Fibroblast of skin of right biceps (primary cell): ENCODE results near the gene SLC2A14.
"Not testable (repeated sequence)": the region's sequence is repeated elsewhere in the genome, so short reads cannot be mapped to it uniquely, and the experiment has no call there.

Experiments
- DNase-seq: peaks from one replicate; pipeline ENCODE4 v3.0.0-alpha.2; 2013

Gene SLC2A14

GRCh38 chr12:7872566-7873319 is at the start of gene SLC2A14:
SLC2A14 (minus strand) TSS chr12:7872915; CDS start chr12:7869880, 3,035 bp downstream.
- DNase-seq: no peak

GRCh38 chr12:7921181-7921580 is 48.5 kb upstream of the SLC2A14 start:
- DNase-seq: not testable (repeated sequence)

- DNase-seq: not testable (repeated sequence)
Observed at GRCh38 chr12:7918268-7918590, 45.5 kb upstream of the SLC2A14 start.

- DNase-seq: no peak
Observed at GRCh38 chr12:7917392-7918267, 44.9 kb upstream of the SLC2A14 start.

GRCh38 chr12:7916936-7917335 is 44.2 kb upstream of the SLC2A14 start:
- DNase-seq: no peak

- DNase-seq: peak; percentile 40
Observed at GRCh38 chr12:7915661-7916403, 43.1 kb upstream of the SLC2A14 start.

- not testable (repeated sequence) for DNase-seq
Observed at GRCh38 chr12:7910106-7910505, 37.4 kb upstream of the SLC2A14 start.

GRCh38 chr12:7907009-7907408 is 34.3 kb upstream of the SLC2A14 start:
- DNase-seq: peak; percentile 70

GRCh38 chr12:7906303-7906702 is 33.6 kb upstream of the SLC2A14 start:
- not testable (repeated sequence) for DNase-seq

- not testable (repeated sequence) for DNase-seq
Observed at GRCh38 chr12:7905600-7906125, 32.9 kb upstream of the SLC2A14 start.

- DNase-seq: peak; percentile 22
Observed at GRCh38 chr12:7905071-7905470, 32.4 kb upstream of the SLC2A14 start.

- not testable (repeated sequence) for DNase-seq
Observed at GRCh38 chr12:7902416-7902815, 29.7 kb upstream of the SLC2A14 start.

GRCh38 chr12:7899755-7900154 is 27.0 kb upstream of the SLC2A14 start:
- peak; percentile 78 for DNase-seq

- not testable (repeated sequence) for DNase-seq
Observed at GRCh38 chr12:7896726-7897125, 24.0 kb upstream of the SLC2A14 start.

GRCh38 chr12:7892186-7892980 is 19.7 kb upstream of the SLC2A14 start:
- DNase-seq: peak; percentile 46

GRCh38 chr12:7884689-7885088 is 12.0 kb upstream of the SLC2A14 start:
- no peak for DNase-seq

GRCh38 chr12:7881736-7882120 is 9.0 kb upstream of the SLC2A14 start:
- DNase-seq: not testable (repeated sequence)

GRCh38 chr12:7880952-7881735 is 8.4 kb upstream of the SLC2A14 start:
- not testable (repeated sequence) for DNase-seq

- DNase-seq: no peak
Observed at GRCh38 chr12:7879246-7879645, 6.5 kb upstream of the SLC2A14 start.

- no peak for DNase-seq
Observed at GRCh38 chr12:7877420-7877819, 4.7 kb upstream of the SLC2A14 start.

GRCh38 chr12:7870335-7870734 is 2.4 kb downstream of the SLC2A14 start:
- DNase-seq: no peak
